GM21360 (cell line): ENCODE measurements around the gene NDC1.
"Not testable (repeated sequence)": the region's sequence is repeated elsewhere in the genome, so short reads cannot be mapped to it uniquely, and the experiment has no call there.

ENCODE experiments used
- ATAC-seq: cut with Tn5 transposase; IDR thresholded peaks from one replicate; pipeline ENCODE4 v1.9.1; 2021; ENCODE audit warnings: mild to moderate bottlenecking, moderate library complexity; ENCODE audit not compliant: unreplicated experiment

Gene NDC1

DNA sequence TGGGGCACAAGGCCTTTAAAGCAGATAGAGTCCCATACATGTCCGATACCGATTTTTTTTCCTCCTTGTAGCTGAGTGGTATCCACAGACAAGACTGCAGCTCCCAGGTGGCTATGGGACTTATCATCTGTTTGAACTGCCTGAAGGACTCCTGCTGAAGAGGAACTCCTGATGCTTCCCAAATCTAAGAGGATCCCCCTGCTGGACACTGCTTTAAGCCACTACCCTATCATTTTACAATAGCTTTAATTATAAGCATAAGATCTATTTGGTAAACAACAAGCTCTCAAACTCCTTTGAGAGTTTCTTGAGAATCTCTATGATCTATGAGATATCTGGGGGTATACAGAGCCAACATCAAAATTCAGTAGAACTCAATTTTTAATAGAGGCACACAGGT is 11.7 kb downstream of the NDC1 start:
- no peak for ATAC-seq

DNA sequence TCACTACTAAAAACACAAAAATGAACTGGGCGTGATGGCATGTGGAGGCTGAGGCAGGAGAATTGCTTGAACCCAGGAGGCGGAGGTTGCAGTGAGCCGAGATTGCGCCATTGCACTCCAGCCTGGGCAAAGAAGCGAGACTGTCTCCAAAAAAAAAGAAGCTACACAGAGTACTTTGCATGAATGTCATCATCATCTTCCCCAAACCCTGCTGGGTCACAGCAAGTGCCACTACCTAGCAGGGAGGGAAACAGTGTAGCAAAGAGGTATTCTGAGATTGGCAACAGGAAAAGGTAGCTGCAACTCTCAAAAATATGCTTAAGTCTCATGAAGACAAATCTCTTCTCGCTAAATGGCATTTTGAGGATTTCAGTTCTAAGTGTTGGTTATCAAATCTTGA is 12.8 kb downstream of the NDC1 start:
- no peak for ATAC-seq

DNA sequence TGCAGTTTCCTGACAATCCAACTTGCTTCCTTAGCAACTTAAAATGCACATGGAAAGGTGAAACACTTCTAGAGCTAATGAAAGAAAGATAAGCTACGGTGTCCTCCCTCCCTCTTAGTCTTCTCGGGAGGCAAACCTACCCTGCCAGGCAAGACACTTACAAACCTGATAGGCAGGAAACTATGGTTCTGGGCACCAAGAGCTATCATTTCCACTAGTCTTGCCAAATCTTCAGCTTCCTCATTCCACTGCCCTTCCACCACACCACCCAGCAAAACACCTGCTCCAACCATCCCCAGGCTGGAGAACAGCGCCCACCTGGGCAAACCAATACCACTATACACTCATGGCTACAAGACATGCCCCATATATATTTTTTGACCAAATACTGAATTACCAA is 15.2 kb downstream of the NDC1 start:
- ATAC-seq, result no peak

DNA sequence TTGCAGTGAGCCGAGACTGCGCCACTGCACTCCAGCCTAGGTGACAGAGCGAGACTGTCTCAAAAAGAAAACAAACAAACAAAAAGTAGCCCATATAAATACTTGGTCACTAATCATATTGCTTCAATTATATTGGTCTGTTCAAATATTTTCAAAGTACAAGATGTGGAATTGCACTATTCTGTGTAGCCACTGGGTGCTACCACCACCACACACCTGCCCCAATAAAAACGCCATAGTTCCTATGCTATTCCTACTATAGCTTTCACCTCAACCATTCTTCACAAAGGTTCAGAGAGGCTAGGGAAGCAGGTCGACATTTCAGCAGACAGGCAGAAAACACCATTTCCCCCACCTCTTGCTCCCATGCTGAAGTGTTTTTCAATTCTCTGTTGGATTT is 16.7 kb downstream of the NDC1 start:
- ATAC-seq, result no peak

DNA sequence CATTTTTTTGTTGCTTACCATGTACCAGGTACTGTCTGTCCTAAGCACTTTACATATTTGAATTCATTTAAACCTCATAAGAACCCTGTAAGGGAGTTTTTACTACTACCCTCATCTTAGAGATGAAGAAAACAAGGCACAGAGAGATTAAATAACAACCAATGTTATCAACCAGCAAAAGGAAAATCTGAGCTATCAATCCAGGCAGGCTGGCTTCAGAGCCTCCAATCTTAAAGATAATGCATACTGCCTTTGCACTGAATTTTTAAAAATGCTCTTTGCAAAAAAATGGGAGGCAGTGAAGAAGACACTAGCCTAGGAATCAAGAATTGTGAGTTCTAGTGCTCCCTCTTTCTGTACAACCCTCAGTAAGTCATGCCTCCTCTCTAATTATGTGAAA is 18.7 kb downstream of the NDC1 start:
- ATAC-seq, result no peak

DNA sequence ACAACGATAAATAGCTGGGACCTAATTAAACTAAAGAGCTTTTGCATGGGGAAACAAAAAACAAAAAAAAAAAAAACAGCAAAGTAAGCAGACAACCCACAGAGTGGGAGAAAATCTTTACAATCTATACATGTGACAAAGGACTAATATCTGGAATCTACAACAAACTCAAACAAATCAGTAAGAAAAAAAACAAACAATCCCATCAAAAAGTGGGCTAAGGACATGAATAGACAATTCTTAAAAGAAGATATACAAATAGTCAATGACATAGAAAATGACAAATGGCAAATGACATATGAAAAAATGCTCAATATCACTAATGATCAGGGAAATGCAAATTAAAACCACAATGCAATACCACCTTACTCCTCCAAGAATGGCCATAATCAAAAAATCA is 21.5 kb downstream of the NDC1 start:
- not testable (repeated sequence) for ATAC-seq

DNA sequence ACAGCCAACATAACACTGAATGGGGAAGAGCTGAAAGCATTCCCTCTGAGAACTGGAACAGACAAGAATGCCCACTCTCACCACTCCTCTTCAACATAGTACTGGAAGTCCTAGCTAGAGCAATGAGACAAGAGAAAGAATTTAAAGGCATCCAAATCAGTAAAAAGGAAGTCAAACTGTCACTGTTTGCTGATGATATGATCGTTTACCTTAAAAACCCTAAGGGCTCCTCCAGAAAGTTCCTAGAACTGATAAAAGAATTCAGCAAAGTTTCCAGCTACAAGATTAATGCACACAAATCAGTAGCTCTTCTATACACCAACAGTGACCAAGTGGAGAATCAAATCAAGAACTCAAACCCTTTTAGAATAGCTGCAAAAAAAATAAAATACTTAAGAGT is 22.6 kb downstream of the NDC1 start:
- ATAC-seq, result not testable (repeated sequence)

DNA sequence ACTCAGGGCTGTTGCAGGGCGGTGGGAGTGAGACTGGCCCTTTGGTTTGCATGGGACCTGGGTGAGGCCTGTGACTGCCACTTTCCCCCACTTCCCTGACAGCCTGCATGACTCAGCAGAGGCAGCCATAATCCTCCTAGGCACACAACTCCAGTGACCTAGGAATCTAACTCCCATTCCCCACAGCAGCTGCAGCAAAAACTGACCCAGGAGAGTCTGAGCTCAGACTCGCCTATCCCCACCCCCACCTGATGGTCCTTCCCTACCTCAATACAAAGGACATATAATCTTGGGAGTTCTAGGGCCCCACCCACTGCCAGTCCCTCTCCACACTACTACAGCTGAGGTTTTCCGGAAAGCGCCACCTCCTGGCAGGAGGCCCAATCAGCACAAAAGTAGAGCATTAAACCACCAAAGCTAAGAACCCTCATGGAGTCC is 26.7 kb downstream of the NDC1 start:
- ATAC-seq, result no peak

DNA sequence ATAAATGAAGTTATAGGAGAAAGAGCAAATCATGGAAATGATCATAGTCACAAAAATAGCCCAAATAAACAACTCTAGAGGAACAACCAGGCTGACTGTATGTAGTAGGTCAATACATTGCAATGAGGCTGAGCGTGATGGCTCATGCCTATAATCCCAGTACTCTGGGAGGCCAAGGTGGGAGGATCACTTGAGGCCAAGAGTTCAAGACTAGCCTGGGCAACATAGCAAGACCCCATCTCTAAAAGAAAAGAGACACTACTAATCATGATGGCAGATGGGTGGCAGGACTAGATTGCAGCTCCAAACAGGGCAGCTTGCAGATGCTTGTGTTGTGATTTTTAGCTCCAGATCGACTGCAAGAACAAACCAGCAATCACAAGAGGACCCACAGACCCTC is 27.6 kb downstream of the NDC1 start:
- no peak for ATAC-seq

DNA sequence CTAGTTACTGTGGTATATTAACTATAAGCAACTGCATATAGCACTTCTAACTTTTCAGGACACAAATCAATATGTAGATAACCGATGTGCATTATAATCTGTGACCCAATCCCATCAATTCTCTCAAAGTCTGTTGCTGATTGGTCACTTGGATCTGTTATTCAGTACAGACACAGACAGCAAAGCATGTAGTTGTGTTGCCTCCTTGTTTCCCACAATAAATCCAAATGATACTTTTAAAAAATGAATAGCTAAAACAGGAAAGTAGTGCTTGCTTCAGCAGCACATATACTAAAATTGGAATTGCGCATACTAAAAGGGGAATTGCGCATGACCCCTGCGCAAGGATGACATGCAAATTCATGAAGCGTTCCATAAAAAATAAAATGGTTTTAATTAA is 28.1 kb downstream of the NDC1 start:
- no peak for ATAC-seq

DNA sequence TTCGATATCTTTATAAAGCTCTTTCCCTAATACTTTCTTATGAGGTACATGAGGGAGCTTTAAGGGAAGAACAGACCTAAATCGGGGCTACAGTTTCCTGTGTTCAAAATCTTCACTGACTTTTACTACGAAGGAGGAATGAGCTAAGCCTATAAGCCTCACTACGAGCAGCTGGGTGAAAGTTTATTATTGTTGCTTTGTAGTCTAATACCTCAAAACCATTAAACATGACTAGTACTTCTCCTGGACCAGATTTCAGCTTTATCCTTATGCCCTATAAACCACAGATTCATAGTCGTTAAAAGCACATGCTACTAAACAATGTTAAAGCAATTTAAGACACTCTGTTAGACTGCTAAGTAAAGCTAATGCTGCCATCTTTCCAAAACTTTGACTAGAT is 30.2 kb downstream of the NDC1 start:
- ATAC-seq, result no peak

DNA sequence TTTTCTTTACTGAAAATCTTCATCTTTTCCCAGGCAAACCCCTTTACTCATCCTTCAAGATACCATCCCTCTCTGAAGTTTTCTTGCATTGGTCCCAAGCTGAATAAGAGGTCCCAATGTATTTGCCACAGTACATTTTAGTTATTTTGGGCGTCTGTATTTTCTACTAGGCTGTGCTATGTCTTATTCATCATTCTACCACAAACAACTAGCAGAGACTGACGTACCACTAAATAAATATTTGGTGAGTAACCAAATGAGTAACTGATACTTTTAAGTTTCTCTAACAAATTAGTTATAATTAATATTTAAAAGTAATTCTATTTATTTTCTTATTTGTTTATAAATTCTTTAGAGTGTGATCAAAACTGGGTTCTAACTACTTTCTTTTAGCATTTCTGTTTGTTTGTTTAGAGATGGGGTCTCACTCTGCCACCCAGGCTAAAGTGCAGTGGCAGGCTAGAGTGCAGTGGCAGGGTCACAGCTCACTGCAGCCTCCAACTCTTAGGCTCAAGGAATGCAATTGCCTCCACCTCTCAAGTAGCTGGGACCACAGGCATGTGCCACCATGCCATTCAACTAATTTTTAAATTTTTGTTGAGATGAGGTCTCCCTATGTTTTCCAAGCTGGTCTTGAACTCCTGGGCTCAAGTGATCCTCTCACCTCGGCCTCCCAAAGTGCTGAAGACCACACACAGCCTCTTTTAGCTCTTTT is 33.1 kb downstream of the NDC1 start:
- ATAC-seq, result no peak

DNA sequence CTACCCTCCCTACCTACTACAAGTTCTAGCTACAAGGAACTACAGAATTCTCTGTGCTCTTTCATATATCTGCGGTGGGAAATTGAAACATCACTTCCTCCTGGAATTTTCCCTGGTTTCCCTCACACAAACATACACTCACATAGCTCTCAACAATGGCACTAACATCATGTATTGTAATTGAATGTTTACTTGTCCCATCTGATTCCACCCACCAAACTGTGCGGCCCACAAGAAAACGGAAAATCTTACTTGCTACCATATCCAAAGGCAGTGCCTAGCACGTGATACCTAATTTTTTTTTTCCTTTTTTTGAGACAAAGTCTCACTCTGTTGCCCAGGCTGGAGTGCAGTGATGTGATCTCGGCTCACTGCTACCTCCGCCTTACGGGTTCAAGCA is 33.9 kb downstream of the NDC1 start:
- no peak for ATAC-seq

DNA sequence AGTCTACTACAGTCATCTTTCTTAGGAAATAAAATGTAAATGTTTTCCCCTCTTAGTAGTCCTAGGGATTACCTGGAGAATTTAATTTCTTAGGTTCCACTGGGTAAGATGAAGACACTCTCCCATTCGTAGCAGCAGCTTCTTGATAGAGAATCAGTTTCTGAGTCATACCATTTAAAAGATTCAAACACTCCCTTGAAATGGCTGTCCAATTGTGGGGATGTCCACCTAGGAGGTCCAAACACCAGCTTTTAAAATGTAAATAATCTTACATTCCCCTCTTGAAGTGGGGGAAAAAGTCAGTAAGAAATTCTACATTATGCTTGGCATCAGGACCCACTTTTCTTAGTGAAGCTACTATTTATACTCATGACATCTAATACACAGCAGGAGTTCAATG is 37.5 kb downstream of the NDC1 start:
- no peak for ATAC-seq

DNA sequence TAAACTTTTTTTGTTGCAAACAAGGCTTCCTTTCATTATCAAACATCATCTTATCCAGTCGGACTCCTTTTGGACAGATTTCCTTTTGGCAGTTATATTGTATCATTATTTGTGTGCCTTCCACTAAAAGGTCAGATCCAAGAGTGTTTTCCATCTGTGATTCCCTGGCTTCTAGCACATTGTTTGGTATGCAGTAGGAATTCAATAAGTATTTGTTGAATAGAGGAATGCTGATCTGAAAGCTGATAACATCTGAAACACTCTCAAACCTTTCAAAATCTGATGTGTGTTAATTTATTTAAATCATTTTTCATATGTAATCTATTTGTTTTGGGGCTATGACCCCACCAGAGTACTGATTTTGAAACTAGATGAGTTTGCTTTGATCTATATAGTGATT is 39.0 kb downstream of the NDC1 start:
- no peak for ATAC-seq

DNA sequence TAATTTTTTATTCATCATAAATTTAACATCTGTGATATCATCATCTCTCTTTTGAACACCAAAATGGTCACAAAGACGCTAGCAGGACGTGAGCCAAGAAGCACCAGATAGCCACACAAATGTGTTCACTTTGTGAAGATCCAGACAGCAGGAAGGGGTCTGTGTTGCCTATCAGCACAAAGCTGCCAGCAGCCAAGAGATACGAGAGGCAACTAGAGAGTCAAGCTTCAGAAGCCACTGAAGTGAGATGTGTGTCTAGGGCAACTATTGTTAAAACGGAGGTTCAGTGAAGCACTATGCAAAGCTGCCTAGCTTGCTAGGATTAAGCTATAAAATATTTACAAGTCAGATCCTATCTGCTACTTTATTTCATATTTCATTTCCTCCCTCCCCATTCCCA is 45.3 kb downstream of the NDC1 start:
- ATAC-seq, result no peak

DNA sequence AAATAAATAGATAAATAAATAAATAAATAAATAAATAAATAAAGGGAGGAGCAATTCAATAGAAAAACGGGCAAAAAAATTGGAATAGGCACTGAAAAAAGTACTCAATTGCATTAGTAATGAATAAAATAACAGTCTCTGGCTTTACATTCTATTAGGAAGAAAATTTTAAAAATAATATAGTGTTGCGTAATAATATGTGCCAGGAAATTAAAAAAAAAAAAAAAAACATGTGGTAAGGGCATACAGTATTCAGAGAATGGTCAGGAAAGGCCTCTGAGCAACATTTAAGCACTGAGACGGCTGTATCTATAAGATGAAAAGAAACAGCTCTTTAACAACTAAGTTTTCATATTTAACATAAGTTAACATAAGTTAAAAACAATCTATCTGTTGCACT is 50.4 kb downstream of the NDC1 start:
- no peak for ATAC-seq

DNA sequence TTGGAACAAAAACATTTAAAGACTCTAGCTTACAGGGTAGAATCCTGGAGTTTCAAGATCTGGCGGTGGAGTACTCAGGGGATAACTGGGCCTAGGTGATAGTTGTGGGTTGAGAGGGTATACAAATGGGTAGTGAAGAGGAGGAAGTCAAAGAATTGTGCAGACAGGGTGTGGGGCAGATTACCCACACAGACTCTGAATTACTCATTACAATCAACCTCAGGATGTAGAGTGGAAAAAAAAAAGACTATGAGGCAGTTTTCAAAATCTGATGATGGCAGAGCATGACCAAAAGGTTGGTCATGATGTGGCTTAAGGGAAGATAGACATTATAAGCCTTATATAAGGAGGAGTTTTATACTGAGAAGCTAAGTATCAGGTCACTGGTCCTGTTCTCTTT is 55.0 kb downstream of the NDC1 start:
- ATAC-seq, result no peak

DNA sequence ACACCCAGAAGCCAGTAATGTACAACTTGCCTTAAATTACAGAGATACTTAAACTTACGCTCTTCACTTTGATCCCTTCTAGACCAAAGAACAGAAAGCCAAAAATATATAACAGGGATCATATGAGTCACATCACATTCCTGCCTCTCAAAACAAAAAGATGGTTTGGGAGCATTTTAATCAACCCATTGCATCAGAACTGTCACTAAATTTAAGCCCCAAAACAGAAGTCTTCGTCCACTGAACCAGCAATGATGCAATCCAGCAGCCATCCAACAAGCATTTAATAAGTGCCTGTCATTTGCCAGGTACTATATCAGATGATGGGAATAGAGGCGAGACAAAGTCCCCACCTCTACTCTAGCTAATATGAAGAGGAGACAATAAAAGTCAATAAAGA is 56.4 kb downstream of the NDC1 start:
- no peak for ATAC-seq

DNA sequence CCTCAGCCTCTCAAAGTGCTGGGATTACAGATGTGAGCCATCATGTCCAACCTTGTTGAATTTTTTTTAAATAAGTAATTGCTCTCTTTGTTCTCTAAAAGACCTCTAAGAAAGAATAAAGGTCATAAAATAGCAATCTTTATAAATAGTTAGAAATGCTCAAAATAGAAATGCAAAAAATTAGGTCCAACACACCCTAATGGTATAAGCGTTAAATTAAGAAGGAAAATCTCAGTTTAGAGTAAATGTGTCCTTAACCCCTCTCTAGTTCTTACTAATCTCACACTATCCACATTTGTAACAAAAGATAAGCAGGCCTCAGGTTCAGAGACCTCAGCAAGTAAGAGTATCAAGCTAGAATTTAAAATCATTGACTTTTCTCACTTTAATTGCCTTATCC is 60.8 kb downstream of the NDC1 start:
- ATAC-seq, result no peak

DNA sequence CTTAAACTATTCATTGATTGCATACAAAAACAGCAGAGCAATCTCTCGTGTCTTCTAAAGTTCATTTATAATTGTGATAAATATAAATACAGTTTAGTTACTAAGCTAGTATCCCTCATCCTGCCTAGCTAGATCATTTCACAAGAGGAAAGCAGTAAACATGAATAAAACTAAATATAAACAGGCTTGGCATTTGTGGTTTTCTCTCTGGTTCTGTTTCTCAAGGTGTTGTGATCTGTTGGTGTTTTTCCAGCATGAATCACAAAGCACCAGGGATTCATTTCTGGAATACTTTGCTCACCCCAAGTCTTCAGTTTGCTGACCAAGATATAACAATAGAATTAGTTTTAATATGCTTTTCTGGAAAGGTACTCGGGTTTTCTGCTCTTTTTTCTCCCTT is 66.4 kb downstream of the NDC1 start:
- no peak for ATAC-seq

DNA sequence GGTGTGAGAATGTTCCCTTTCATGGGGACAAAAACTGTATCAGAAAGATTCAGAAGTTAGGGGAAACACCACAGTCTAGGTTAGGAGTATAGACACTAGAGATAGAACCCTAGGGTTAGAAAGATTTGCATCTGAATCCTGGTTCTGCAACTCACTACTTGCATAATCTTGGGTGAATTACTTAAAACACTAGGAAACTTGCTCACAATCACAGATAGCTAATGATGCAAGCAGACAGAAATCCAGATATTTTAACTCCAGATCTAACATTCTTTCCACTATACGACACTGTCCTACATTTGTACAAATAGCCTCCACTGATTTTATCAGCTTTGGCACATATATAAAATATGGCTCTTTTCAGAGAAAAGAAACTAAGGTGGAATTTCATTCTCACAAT is 68.3 kb downstream of the NDC1 start:
- ATAC-seq, result no peak

DNA sequence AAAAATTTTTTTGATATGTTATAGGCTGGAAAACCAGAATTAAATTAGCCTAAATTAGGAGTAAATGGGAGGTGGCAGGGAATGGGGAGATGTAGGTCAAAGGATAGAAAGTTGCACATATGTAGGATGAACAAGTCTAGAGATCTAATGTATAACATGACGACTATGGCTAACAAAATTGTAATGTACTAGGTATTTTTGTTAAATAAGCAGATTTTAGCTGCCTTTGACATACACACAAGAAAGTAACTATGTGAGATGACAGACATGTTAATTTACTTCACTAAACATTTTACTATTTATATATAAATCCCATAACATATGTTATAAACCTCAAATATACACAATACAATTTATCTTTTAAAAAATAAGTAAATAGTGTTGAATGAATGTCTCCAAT is 68.9 kb downstream of the NDC1 start:
- no peak for ATAC-seq
